SJSA1 (cell line): ENCODE data around the gene ENO2. TPM values are rescaled to one million over a fixed set of nuclear protein-coding genes. Genes with fewer than 3 reads are reported as not detected.

Experiments used
- DNase-seq, 2 experiments: peaks; one replicate each; pipeline ENCODE4 v3.0.0-alpha.2; 2015 to 2020; ENCODE audit warnings: low spot score in 2 of 2, low read depth in 1 of 2
- H3K27ac ChIP-seq: fragments of 250-450 bp; sonication (Bioruptor Pico); 2 replicates; pipeline ENCODE4 v1.5.1; 2020; ENCODE audit warnings: mild to moderate bottlenecking, moderate library complexity
- H3K27me3 ChIP-seq: fragments of 250-450 bp; sonication (Bioruptor Pico); replicated peaks from 2 replicates; pipeline ENCODE4 v1.5.1; 2020; ENCODE audit warnings: mild to moderate bottlenecking, moderate library complexity
- H3K36me3 ChIP-seq: fragments of 250-450 bp; sonication (Bioruptor Pico); 2 replicates; pipeline ENCODE4 v1.5.1; 2020; ENCODE audit warnings: mild to moderate bottlenecking
- H3K4me1 ChIP-seq: fragments of 250-450 bp; sonication (Bioruptor Pico); replicated peaks from 2 replicates; pipeline ENCODE4 v1.6.1; 2021; ENCODE audit warnings: mild to moderate bottlenecking
- H3K4me3 ChIP-seq: fragments of 250-450 bp; sonication (Bioruptor Pico); 2 replicates; pipeline ENCODE4 v1.5.1; 2020; ENCODE audit warnings: mild to moderate bottlenecking
- H3K9me3 ChIP-seq: fragments of 250-450 bp; sonication (Bioruptor Pico); replicated peaks from 2 replicates; pipeline ENCODE4 v1.5.1; 2020; ENCODE audit warnings: mild to moderate bottlenecking
- total RNA-seq: library from RNA; depleted of rRNA; stranded (reverse); fragments of >200 nt; shearing (Covaris generic); gene quantifications from 2 replicates; pipeline ENCODE4 v1.2.3, GENCODE V29; 2014; rRNA removed

Gene ENO2
- total RNA-seq, 1 experiment from 2014 or later: 7.1 TPM

DNA sequence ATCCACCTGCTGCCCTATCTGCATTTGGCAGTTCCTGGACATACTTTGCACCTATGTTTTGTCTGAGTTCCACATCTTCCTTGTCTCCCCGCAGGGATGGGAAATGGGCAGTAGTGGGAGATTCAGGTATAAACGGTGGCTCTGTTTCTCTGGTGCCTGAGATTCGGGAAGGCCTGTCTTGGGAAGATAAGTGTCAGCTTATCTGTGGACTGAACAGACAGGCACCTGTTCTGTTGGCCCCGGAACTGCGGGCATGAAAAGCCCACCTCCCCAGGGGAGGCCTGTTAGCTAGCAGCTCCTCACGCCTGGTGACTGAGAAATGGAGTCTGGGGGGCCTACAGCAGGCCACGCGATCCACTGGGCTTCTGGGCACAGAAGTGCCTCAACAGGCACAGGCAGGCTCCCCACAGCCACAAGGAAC, 50.2 kb downstream of the ENO2 start:
- peaks cover 60% of the 10 kb centered on the region for H3K36me3 ChIP-seq
- no peak overlapping the region for H3K27ac ChIP-seq
- no peak for DNase-seq
- H3K27me3 ChIP-seq: no peaks in the 10 kb centered on the region
- H3K4me3 ChIP-seq: no peak overlapping the region
- no peaks in the 10 kb centered on the region for H3K9me3 ChIP-seq
- H3K4me1 ChIP-seq: peaks cover 40% of the 10 kb centered on the region

DNA sequence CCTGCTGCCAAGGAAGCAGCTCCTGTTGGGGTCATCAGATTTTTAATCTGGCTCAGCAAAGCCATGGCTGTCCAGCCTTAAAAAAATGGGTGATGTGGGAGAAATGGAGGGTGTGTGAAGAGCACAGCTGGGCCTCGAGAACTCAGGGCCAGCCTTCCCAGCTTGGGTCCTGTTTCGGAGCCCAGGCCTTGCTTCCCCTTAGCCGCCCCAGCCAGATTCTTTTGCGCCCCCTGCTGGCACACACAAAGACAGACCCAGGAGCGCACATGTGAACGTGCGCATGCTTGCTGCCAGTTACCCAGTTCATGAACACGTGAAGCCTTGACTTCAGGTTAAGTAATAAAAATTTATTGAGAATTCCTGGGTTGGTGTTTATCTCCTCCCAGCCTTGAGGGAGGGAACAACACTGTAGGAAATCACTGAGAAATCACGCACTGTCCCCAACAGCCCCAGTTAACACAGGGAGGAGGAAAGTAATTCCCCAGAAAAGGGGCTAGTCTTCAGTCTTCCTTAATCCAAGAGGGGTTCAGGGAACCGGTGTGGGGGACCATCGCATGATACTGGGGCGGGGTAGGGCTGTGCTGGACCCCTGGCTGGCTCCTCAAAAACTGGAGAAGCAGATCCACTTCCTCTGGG, 50.8 kb downstream of the ENO2 start:
- peak; percentile 71 to 83 for DNase-seq
- Histone ChIP-seq H3K9me3 (no peaks in the 10 kb centered on the region), H3K4me3 (no peak overlapping the region), H3K36me3 (peaks cover 65% of the 10 kb centered on the region), H3K27ac (no peak overlapping the region), H3K27me3 (no peaks in the 10 kb centered on the region), H3K4me1 (peaks cover 40% of the 10 kb centered on the region)

DNA sequence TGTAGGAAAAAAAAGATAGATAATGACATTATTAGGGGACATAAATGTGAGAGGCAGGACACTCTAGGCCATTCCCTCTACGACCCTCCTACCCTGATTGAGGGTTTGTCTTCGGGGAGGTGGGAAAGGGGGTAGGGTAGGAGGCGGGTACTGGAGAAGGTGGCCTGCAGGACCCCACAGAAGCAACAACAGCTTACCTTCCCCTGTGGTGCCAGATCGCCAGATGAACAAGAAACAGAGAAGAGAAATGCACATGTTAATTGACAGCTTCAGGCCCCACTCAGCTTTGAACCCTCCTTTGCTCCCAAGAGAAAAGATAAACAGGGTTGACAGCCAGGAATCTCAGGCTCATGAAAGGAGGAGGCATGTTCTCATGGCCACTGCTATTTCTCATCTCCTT, 51.3 kb downstream of the ENO2 start:
- Histone ChIP-seq H3K4me3 (no peak overlapping the region), H3K9me3 (no peaks in the 10 kb centered on the region), H3K4me1 (peaks cover 36% of the 10 kb centered on the region), H3K27me3 (no peaks in the 10 kb centered on the region), H3K36me3 (peaks cover 68% of the 10 kb centered on the region), H3K27ac (no peak overlapping the region)
- DNase-seq: no peak

DNA sequence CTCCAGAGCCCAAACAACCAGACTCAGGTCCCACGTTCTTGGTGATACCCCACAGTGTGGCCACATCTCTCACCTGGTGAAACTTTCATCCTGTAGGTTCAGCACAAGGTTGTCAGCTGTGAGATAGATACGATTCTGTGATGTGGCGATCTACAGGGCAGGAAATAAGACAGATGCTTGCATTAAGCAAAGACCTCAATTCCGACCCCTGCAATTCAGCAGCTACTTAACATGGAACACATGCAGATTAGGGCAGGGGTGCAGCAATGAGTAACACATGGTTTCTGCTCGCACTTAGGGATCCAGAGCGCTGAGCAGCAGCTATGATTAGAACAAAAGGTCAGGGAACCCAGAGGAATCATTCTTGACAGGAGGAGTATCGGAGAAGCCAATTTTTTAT, 52.0 kb downstream of the ENO2 start:
- H3K27me3 ChIP-seq: no peaks in the 10 kb centered on the region
- H3K4me3 ChIP-seq: no peak overlapping the region
- H3K9me3 ChIP-seq: no peaks in the 10 kb centered on the region
- H3K27ac ChIP-seq: no peak overlapping the region
- peaks cover 30% of the 10 kb centered on the region for H3K4me1 ChIP-seq
- H3K36me3 ChIP-seq: peaks cover 71% of the 10 kb centered on the region
- no peak for DNase-seq

DNA sequence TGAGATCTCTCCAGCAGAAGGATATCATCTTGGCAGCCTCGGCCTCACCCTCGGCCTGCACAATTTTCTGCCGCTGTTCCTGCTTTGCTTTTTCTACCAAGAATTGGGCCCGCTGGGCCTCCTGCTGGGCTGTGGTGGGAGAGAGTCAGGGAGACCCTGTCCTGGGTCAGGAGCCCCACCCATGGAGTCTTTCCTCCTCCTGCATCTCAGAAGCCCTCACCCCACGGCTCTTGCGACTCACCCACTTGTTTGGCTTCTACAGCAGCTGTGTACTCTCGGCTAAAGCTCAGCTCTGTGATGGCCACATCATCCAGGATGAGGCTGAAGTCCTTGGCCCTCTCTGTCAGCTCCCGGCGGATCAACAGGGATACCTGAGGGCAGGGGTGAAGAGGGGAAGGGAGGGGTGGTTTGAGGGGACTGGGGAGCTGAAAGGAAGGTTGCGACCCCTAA, 53.3 kb downstream of the ENO2 start:
- Histone ChIP-seq H3K4me3 (no peak overlapping the region), H3K9me3 (no peaks in the 10 kb centered on the region), H3K27me3 (no peaks in the 10 kb centered on the region), H3K36me3 (peaks cover 81% of the 10 kb centered on the region), H3K4me1 (peaks cover 21% of the 10 kb centered on the region), H3K27ac (no peak overlapping the region)
- DNase-seq: no peak

DNA sequence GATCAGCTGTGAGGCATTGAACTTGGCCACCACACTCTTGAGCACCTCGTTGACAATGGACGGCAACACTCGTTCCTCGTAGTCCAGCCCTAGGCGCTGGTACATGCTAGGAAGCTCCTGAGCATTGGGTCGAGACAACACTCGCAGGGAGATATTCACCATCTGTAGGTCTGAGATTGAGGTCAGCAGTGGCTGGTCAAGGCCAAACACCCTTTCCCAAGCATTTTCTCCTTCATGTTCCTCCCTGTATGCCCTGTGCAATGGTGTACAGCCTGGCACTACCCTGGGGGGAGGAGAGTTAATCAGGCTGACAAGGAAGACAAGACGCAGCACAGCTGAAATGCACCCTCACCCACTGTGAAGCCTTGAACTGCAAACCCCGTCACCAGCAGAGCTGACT, 54.0 kb downstream of the ENO2 start:
- Histone ChIP-seq H3K27me3 (no peaks in the 10 kb centered on the region), H3K9me3 (no peaks in the 10 kb centered on the region), H3K4me1 (peaks cover 20% of the 10 kb centered on the region), H3K4me3 (no peak overlapping the region), H3K27ac (no peak overlapping the region), H3K36me3 (peaks cover 86% of the 10 kb centered on the region)
- DNase-seq: no peak

DNA sequence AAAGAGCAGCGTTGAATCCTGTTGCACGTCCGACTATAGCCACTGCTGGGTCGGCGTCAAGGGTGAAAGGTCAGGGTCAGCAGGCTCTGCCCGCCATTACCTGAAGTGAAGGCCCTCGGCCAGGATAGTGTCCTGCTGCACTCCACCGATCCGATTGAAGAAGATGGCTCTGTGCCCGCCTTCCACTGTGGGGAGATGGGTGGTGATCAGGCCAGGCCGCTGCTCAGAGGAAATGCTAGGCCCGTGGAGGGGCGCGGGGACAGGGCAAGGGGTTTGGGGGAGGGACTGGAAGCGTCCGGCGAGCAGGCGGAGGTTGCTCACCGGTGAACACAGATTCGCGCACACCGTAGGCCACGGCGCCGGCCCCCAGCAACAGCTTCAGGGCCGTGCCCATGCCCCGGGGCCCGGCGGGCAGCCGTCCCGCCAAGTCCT, 55.7 kb downstream of the ENO2 start:
- no peaks in the 10 kb centered on the region for H3K27me3 ChIP-seq
- H3K36me3 ChIP-seq: peaks cover 88% of the 10 kb centered on the region
- no peaks in the 10 kb centered on the region for H3K9me3 ChIP-seq
- peak in 1 of 2 experiments; percentile 28 for DNase-seq
- H3K4me1 ChIP-seq: peaks cover 20% of the 10 kb centered on the region
- peak overlapping the region; percentile 72 for H3K4me3 ChIP-seq
- H3K27ac ChIP-seq: peak overlapping the region; percentile 91

Other genes starting within 250 kb of the ENO2 start
- 19.5 and 20.0 TPM in 2 replicates for gene ZNF384, start 225.2 kb upstream of the ENO2 start, total RNA-seq
- not detected in 2 replicates for gene PIANP, start 213.8 kb upstream of the ENO2 start, total RNA-seq
- gene COPS7A, start 190.5 kb upstream of the ENO2 start, total RNA-seq: 80.2 and 82.4 TPM in 2 replicates
- 171 and 243 TPM in 2 replicates for gene MLF2, start 161.4 kb upstream of the ENO2 start, total RNA-seq
- gene PTMS, start 148.2 kb upstream of the ENO2 start, total RNA-seq: 243 and 442 TPM in 2 replicates
- gene LAG3, start 142.1 kb upstream of the ENO2 start, total RNA-seq: 0.13 and 0.47 TPM in 2 replicates
- not detected in 2 replicates for gene CD4, start 125.1 kb upstream of the ENO2 start, total RNA-seq
- gene GPR162, start 92.8 kb upstream of the ENO2 start, total RNA-seq: 0.16 TPM in 1 of 2 replicates, not detected in the other
- 0.63 TPM in 1 of 2 replicates, not detected in the other for gene P3H3, start 86.2 kb upstream of the ENO2 start, total RNA-seq
- not detected in 2 replicates for gene GNB3, start 73.7 kb upstream of the ENO2 start, total RNA-seq
- gene CDCA3, start 63.3 kb upstream of the ENO2 start, total RNA-seq: 143 and 156 TPM in 2 replicates
- gene USP5, start 62.4 kb upstream of the ENO2 start, total RNA-seq: 121 and 150 TPM in 2 replicates
- 1,911 and 2,129 TPM in 2 replicates for gene TPI1, start 47.0 kb upstream of the ENO2 start, total RNA-seq
- 14.1 and 16.2 TPM in 2 replicates for gene SPSB2, start 41.3 kb upstream of the ENO2 start, total RNA-seq
- gene LRRC23, start 9.8 kb upstream of the ENO2 start, total RNA-seq: 12.2 and 20.0 TPM in 2 replicates
- 6.0 and 7.2 TPM in 2 replicates for gene ATN1, start 13.4 kb downstream of the ENO2 start, total RNA-seq
- not detected in 2 replicates for gene RNU7-1, start 29.2 kb downstream of the ENO2 start, total RNA-seq
- 331 and 408 TPM in 2 replicates for gene C12orf57, start 29.4 kb downstream of the ENO2 start, total RNA-seq
- not detected in 2 replicates for gene PTPN6, start 36.8 kb downstream of the ENO2 start, total RNA-seq
- 254 and 334 TPM in 2 replicates for gene PHB2, start 56.1 kb downstream of the ENO2 start, total RNA-seq
- gene EMG1, start 56.3 kb downstream of the ENO2 start, total RNA-seq: 60.7 and 65.8 TPM in 2 replicates
- 8.3 and 19.2 TPM in 2 replicates for gene LPCAT3, start 103.9 kb downstream of the ENO2 start, total RNA-seq
- 21.2 and 35.0 TPM in 2 replicates for gene C1S, start 146.1 kb downstream of the ENO2 start, total RNA-seq
- gene C1R, start 177.9 kb downstream of the ENO2 start, total RNA-seq: 36.1 and 45.7 TPM in 2 replicates
- gene C1RL, start 194.6 kb downstream of the ENO2 start, total RNA-seq: 0.63 and 2.5 TPM in 2 replicates
- gene RBP5, start 214.3 kb downstream of the ENO2 start, total RNA-seq: not detected in 2 replicates
- gene CLSTN3, start 215.8 kb downstream of the ENO2 start, total RNA-seq: 0.82 TPM in 1 of 2 replicates, not detected in the other